ENCODE measurements around the gene GPR150. TPM values are rescaled to one million over a fixed set of nuclear protein-coding genes. Genes with fewer than 3 reads are reported as not detected.

The GPR150 gene
- total and polyA plus RNA-seq, 2 of the 4 experiments (the other 2 are of a cell fraction): under 0.01 to 0.10 TPM

DNA sequence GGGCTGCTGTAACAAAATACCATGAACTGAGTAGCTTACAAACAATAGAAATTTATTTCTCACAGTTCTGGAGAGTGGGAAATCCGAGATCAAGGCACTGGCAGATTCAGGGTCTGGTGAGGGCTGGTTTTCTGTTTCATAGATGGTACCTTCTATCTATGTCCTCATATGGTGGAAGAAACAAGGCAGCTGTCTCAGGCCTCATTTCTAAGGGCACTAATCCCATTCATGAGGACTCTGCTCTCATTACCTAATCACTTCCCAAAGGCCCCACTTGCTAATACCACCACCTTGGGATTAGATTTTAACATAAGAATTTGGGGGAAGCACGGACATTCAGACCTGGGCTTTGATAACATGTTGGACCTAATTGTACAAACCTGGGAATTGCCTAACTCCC is 40.2 kb downstream of the GPR150 start:
- Histone ChIP-seq H3K4me2 (ENCODE audit: low read depth, low read length) (no peak overlapping the region), H3K4ac (ENCODE audit: low read depth, low read length) (no peak overlapping the region), H2BK20ac (ENCODE audit: low read depth, low read length) (no peak overlapping the region), H3K36me3 (ENCODE audit: control insufficient read depth, insufficient read depth, low read length) (no peaks in the 10 kb centered on the region), H3K18ac (ENCODE audit: low read depth, low read length) (no peak overlapping the region), H3K27me3 (ENCODE audit: control insufficient read depth, insufficient read depth, low read length) (no peaks in the 10 kb centered on the region), H4K5ac (ENCODE audit: low read depth, low read length) (no peak overlapping the region), H3K4me3 (ENCODE audit: insufficient read depth, low read depth, low read length) (no peak overlapping the region), H3K9me3 (ENCODE audit: control insufficient read depth, insufficient read depth, low read length) (no peaks in the 10 kb centered on the region), H3K9me1 (ENCODE audit: insufficient read depth, low read length) (no peaks in the 10 kb centered on the region), H3K4me1 (ENCODE audit: control insufficient read depth, insufficient read depth, low read length) (peaks cover 2% of the 10 kb centered on the region; the same call in 1 of the 2 replicates), H2BK5ac (ENCODE audit: low read depth, low read length, poor library complexity, severe bottlenecking) (no peak overlapping the region), H3K9ac (ENCODE audit: low read depth, low read length) (no peak overlapping the region), H2AK9ac (replicated peaks; ENCODE audit: low read depth, low read length, poor library complexity) (no peak overlapping the region), H2BK15ac (ENCODE audit: low read depth, low read length) (no peak overlapping the region), H4K91ac (ENCODE audit: insufficient read depth, low read depth, low read length) (no peak overlapping the region), H2AK5ac (ENCODE audit: low read depth, low read length) (no peak overlapping the region), H2BK120ac (ENCODE audit: low read depth, low read length) (no peak overlapping the region), H3K23ac (ENCODE audit: low read depth, low read length) (no peak overlapping the region), H3K56ac (ENCODE audit: extremely low read depth, insufficient read depth, low read length) (no peak overlapping the region), H3K79me1 (ENCODE audit: low read depth in 1 of 2, low read length in 2 of 2) (peaks cover 0 to 3% of the 10 kb centered on the region in 2 experiments; a peak in 1 of 4 replicates), H4K20me1 (ENCODE audit: insufficient read depth, low read length) (no peaks in the 10 kb centered on the region), H2AFZ (replicated peaks; ENCODE audit: low read length, poor library complexity) (no peak overlapping the region), H3K27ac (ENCODE audit: insufficient read depth, low read length) (no peak overlapping the region), H3K14ac (replicated peaks; ENCODE audit: low read depth, low read length) (no peak overlapping the region), H4K8ac (ENCODE audit: low read depth in 2 of 2, low read length in 2 of 2) (no peak overlapping the region)
- no TSS peak for BruUV-seq (replicated peaks)
- ATAC-seq (ENCODE audit: low read depth) (no peak), DNase-seq (no peak)
- WGBS, 2 experiments (ENCODE audit: extremely low coverage in 2 of 2, insufficient read length in 1 of 2): no CpG with 5 or more reads among the region's 2 CpGs
- intact Hi-C loops (cut with micrococcal nuclease) (no loop called here), dilution Hi-C loops (cut with HindIII; ENCODE audit: low sequenced_read_pairs, unreplicated experiment) (no loop called here), in situ Hi-C loops (cut with MboI; ENCODE audit: low sequenced_read_pairs) (loop anchor here (10.0 kb wide), 1 partner anchor 185 kb away; no protein-coding TSS in a partner anchor)
- TF ChIP-seq, protein P1, sequence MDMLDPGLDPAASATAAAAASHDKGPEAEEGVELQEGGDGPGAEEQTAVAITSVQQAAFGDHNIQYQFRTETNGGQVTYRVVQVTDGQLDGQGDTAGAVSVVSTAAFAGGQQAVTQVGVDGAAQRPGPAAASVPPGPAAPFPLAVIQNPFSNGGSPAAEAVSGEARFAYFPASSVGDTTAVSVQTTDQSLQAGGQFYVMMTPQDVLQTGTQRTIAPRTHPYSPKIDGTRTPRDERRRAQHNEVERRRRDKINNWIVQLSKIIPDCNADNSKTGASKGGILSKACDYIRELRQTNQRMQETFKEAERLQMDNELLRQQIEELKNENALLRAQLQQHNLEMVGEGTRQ (IDR thresholded peaks at IDR 0.05; ENCODE audit: low read depth, low read length): no peak
- TF ChIP-seq CEBPB (IDR thresholded peaks at IDR 0.05; ENCODE audit: low read depth, low read length) (no peak), FOS (IDR thresholded peaks at IDR 0.05; ENCODE audit: low read depth, low read length) (no peak), MAFK (IDR thresholded peaks at IDR 0.05; ENCODE audit: low read depth, low read length) (no peak), MAZ (IDR thresholded peaks at IDR 0.05; ENCODE audit: borderline replicate concordance, low read depth, low read length) (no peak), SMC3 (IDR thresholded peaks at IDR 0.05; ENCODE audit: low read depth, low read length) (no peak), MXI1 (IDR thresholded peaks at IDR 0.05; ENCODE audit: borderline replicate concordance, low read depth, low read length) (no peak)
- CTCF ChIA-PET: no interaction called here
- POLR2A ChIA-PET (ENCODE audit: unreplicated experiment): no interaction called here

Measured in IMR-90 (cell line).